GM12873 (cell line): ENCODE results near the gene CARMIL1.

Experiments used
- CTCF ChIP-seq: IDR thresholded peaks from 2 replicates; pipeline ENCODE4 v1.5.1; 2012; ENCODE audit warnings: low read depth, mild to moderate bottlenecking, moderate library complexity, low read length, control low read depth; ENCODE audit not compliant: insufficient read depth; ENCODE audit errors: missing control alignments

The CARMIL1 gene

GRCh38 chr6:25417046-25417605, 138.0 kb downstream of the CARMIL1 start:
- TF ChIP-seq CTCF: no peak

- no peak for TF ChIP-seq CTCF
Observed at GRCh38 chr6:25418454-25419052, 139.4 kb downstream of the CARMIL1 start.

GRCh38 chr6:25419879-25420278, 140.7 kb downstream of the CARMIL1 start:
- TF ChIP-seq CTCF: no peak

- no peak for TF ChIP-seq CTCF
Observed at GRCh38 chr6:25423358-25423757, 144.2 kb downstream of the CARMIL1 start.

- no peak for TF ChIP-seq CTCF
Observed at GRCh38 chr6:25424303-25424702, 145.1 kb downstream of the CARMIL1 start.

GRCh38 chr6:25427549-25427948, 148.4 kb downstream of the CARMIL1 start:
- TF ChIP-seq CTCF: no peak

- no peak for TF ChIP-seq CTCF
Observed at GRCh38 chr6:25428758-25429317, 149.7 kb downstream of the CARMIL1 start.
